Ovary (tissue), 9 donors: ENCODE data around the gene GALNT12. TPM values are rescaled to one million over a fixed set of nuclear protein-coding genes. Genes with fewer than 3 reads are reported as not detected.

Experiments
- DNase-seq, 5 donors: peaks; one replicate each; pipeline ENCODE4 v3.0.0-alpha.2; 2019 to 2020
- H3K27ac ChIP-seq, 2 donors: fragments of 200-600 bp; one replicate each; pipeline versions ENCODE4 v1.5.1 to v1.8.0; 2019 to 2022
- H3K27me3 ChIP-seq: fragments of 200-600 bp; one replicate; pipeline ENCODE4 v1.8.0; 2022
- H3K36me3 ChIP-seq: fragments of 200-600 bp; sonication (generic); one replicate; pipeline ENCODE4 v1.5.1; 2019
- H3K4me1 ChIP-seq: one replicate; pipeline ENCODE4 v1.8.1; 2013; ENCODE audit warnings: mild to moderate bottlenecking, moderate library complexity; ENCODE audit not compliant: insufficient read depth
- H3K4me3 ChIP-seq: fragments of 200-600 bp; sonication (generic); one replicate; pipeline ENCODE4 v1.5.1; 2017
- H3K9me3 ChIP-seq, 2 donors: fragments of 200-600 bp in 1 of 2; sonication (generic) in 1 of 2; one replicate each; pipeline versions ENCODE4 v1.5.1 to v1.8.1; 2013 to 2019; ENCODE audit warnings: mild to moderate bottlenecking in 1 of 2, moderate library complexity in 1 of 2
- EP300 ChIP-seq: sonication (generic); formaldehyde crosslinking; IDR thresholded peaks from one replicate; pipeline ENCODE4 v1.6.1; 2017; ENCODE audit warnings: antibody characterized with exemption
- POLR2A ChIP-seq: fragments of 450-650 bp; IDR thresholded peaks from one replicate; pipeline ENCODE4 v1.6.1; 2017; ENCODE audit warnings: antibody characterized with exemption, mild to moderate bottlenecking, moderate library complexity
- WGBS, 3 donors: extraction: QIAGEN DNeasy Blood & Tissue Kit in 1 of 3; methylation state at CpG; one replicate each; pipeline versions ENCODE4 v1.1.5 to v1.1.7; 2013 to 2017; 5-methylcytosine and 5-hydroxymethylcytosine counted together
- intact Hi-C, 4 donors: fragments of 100-400 bp; cut with DNase I; formaldehyde crosslinking; loops; one replicate each; pipeline versions ENCODE4 v1.11.0 to v1.15.1; 2022 to 2023
- polyA plus RNA-seq, 2 donors: library from polyadenylated mRNA; stranded (reverse); fragments of 200-250 nt in 1 of 2; fragments of 350-450 nt in 1 of 2; fragmentation: Illumina TruSeq in 1 of 2; extraction: RNeasy Lipid Tissue Mini Kit (QIAGEN cat#74804) in 1 of 2; gene quantifications; one replicate each; pipeline ENCODE4 v1.2.3, GENCODE V29; 2013 to 2014
- total RNA-seq, 7 donors: library from RNA; depleted of rRNA in 2 of 7; stranded (reverse); fragments of >200 nt in 2 of 7; fragmentation: NEBNext Ultra II Directional in 3 of 7; extraction: Animal tissue kit (Norgen Biotek cat#: 25700) in 3 of 7; gene quantifications; one replicate each; pipeline versions ENCODE4 v1.1.0 to v1.2.4, GENCODE V29; 2016 to 2023
- TF ChIP-seq, protein P1 (sequence below), 3 donors: fragments of 450-650 bp in 2 of 3; fragments of 200-600 bp in 1 of 3; IDR thresholded peaks; one replicate each; pipeline versions ENCODE4 v1.5.1 to v1.8.0; 2016 to 2022; ENCODE audit warnings: antibody characterized with exemption in 3 of 3, mild to moderate bottlenecking in 1 of 3
- donor health status: DM: no; HTN: no; CAD: no; lungs with moderate emphysema.
- donor health status: DM: no; HTN: no; CAD: no.
- donor health status: Bipolar disorder and iron deficiency.
- donor health status: DM: yes; HTN: yes; CAD: no.
- donor health status: DM: no; HTN: no; CAD: no.
- donor health status: DM: yes; HTN: yes; CAD: no.

Gene GALNT12
- total and polyA plus RNA-seq, 9 donors: 0.23 to 7.0 (median 1.4) TPM

DNA sequence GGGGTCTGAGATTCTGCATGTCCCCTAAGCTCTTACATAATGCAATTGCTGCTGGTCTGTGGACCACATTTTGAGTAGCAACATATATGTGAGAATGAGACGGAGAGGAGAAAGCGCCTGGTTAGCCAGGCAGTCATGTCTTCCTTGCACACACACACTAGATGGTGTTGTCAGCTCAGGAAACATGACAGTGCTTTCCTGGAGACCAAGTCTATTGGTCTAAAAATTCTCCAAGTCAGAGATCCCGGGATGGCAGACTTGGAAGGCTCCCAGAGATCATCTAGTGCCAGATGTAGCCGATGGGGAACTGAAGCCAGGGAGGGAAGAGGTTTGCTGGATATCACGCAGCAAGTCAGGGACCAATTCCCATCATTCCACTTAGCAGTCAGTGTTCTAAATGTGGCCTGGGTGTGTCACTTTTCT lies 53.4 kb downstream of the GALNT12 start:
- no peaks in the 10 kb centered on the region for H3K27me3 ChIP-seq
- H3K4me3 ChIP-seq: no peak overlapping the region
- peak; percentile 45 to 71 (median 64) for DNase-seq
- H3K27ac ChIP-seq: no peak overlapping the region
- intact Hi-C loops: loop anchor here in 3 of 4 donors (5.0 to 10.0 kb wide), 4 partner anchors 74 to 136 kb away; no protein-coding TSS in a partner anchor
- H3K4me1 ChIP-seq: peaks cover 2% of the 10 kb centered on the region
- TF ChIP-seq, protein P1, sequence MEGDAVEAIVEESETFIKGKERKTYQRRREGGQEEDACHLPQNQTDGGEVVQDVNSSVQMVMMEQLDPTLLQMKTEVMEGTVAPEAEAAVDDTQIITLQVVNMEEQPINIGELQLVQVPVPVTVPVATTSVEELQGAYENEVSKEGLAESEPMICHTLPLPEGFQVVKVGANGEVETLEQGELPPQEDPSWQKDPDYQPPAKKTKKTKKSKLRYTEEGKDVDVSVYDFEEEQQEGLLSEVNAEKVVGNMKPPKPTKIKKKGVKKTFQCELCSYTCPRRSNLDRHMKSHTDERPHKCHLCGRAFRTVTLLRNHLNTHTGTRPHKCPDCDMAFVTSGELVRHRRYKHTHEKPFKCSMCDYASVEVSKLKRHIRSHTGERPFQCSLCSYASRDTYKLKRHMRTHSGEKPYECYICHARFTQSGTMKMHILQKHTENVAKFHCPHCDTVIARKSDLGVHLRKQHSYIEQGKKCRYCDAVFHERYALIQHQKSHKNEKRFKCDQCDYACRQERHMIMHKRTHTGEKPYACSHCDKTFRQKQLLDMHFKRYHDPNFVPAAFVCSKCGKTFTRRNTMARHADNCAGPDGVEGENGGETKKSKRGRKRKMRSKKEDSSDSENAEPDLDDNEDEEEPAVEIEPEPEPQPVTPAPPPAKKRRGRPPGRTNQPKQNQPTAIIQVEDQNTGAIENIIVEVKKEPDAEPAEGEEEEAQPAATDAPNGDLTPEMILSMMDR (IDR thresholded peaks at IDR 0.05): peak; percentile 30 to 58 (median 52)
- TF ChIP-seq POLR2A: no peak
- H3K36me3 ChIP-seq: no peaks in the 10 kb centered on the region
- WGBS, 3 donors: 3 to 11% (median 3%) methylated on average over 5 of the region's 5 CpGs
- H3K9me3 ChIP-seq: no peaks in the 10 kb centered on the region

DNA sequence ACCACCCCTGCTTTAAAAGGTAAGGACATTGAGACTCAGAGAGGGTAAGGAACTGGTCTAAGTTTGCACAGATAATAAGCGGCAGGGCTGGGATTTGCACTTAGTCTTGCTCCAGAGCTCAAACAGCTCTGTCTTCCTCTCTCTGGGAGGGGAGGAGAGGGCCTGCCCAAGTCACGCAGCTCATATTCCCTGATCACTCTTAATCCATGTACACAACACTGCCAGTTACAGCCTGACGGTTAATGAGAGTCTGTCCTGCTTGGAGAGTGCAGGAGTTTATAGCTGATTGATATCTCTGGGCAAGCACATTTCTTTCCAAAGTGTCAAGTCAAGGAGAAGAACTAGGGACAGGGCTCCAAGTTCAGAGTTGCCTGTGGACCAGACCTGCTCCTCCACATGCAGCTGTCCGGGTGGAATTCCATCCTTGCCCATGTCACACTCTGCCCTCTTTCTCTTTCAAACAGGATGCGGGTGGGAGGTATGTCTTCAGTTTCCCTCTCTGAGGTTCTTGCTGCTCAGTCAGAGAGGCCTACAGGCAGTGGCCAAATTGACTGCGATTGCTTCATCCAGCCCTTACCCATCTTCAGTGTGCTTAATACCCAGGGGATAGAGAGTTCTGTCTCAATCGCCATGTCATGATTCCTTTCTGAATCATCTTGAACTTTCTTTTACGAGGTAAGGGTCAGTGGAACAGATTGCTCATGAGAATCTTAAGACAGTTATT lies 54.5 kb downstream of the GALNT12 start:
- no peak overlapping the region for H3K4me3 ChIP-seq
- TF ChIP-seq POLR2A: no peak
- TF ChIP-seq EP300: no peak
- TF ChIP-seq, protein P1 (IDR thresholded peaks at IDR 0.05): no peak
- no peaks in the 10 kb centered on the region for H3K36me3 ChIP-seq
- H3K27me3 ChIP-seq: no peaks in the 10 kb centered on the region
- peaks cover 7% of the 10 kb centered on the region for H3K4me1 ChIP-seq
- no peak for DNase-seq
- no peak overlapping the region for H3K27ac ChIP-seq
- 66 to 83% (median 81%) methylated on average over 8 of the region's 8 CpGs for WGBS, 3 donors
- intact Hi-C loops: loop anchor here in 3 of 4 donors (5.0 to 10.0 kb wide), 4 partner anchors 73 to 135 kb away; no protein-coding TSS in a partner anchor
- H3K9me3 ChIP-seq: no peaks in the 10 kb centered on the region

GRCh38 chr9:98862936-98863335 lies 55.5 kb downstream of the GALNT12 start:
- WGBS, 3 donors: 71 to 79% (median 72%) methylated on average over 4 of the region's 4 CpGs
- no peak overlapping the region for H3K27ac ChIP-seq

GRCh38 chr9:98864281-98865174 lies 57.1 kb downstream of the GALNT12 start:
- TF ChIP-seq EP300 (no peak), POLR2A (no peak)
- TF ChIP-seq, protein P1 (IDR thresholded peaks at IDR 0.05): no peak
- WGBS, 3 donors: 84 to 95% (median 94%) methylated on average over 7 of the region's 7 CpGs
- Histone ChIP-seq H3K4me1 (peaks cover 7% of the 10 kb centered on the region), H3K4me3 (no peak overlapping the region), H3K9me3 (no peaks in the 10 kb centered on the region), H3K27ac (no peak overlapping the region), H3K36me3 (no peaks in the 10 kb centered on the region), H3K27me3 (no peaks in the 10 kb centered on the region)
- intact Hi-C loops: loop anchor here in 3 of 4 donors (5.0 to 10.0 kb wide), 4 partner anchors 70 to 133 kb away; no protein-coding TSS in a partner anchor
- DNase-seq: no peak

More at GRCh38 chr9:98862936-98863335, 55.5 kb downstream of the GALNT12 start:
- no peaks in the 10 kb centered on the region for H3K36me3 ChIP-seq
- no peak overlapping the region for H3K4me3 ChIP-seq
- intact Hi-C loops: loop anchor here in 3 of 4 donors (5.0 to 10.0 kb wide), 4 partner anchors 72 to 134 kb away; no protein-coding TSS in a partner anchor
- H3K4me1 ChIP-seq: peaks cover 7% of the 10 kb centered on the region
- TF ChIP-seq, protein P1 (IDR thresholded peaks at IDR 0.05): no peak
- TF ChIP-seq EP300 (no peak), POLR2A (no peak)
- no peaks in the 10 kb centered on the region for H3K9me3 ChIP-seq
- H3K27me3 ChIP-seq: no peaks in the 10 kb centered on the region
- DNase-seq: no peak
